Measurements from ENCODE around the gene POLR1B.
"Not testable (repeated sequence)": the region's sequence is repeated elsewhere in the genome, so short reads cannot be mapped to it uniquely, and the experiment has no call there.

POLR1B gene

DNA sequence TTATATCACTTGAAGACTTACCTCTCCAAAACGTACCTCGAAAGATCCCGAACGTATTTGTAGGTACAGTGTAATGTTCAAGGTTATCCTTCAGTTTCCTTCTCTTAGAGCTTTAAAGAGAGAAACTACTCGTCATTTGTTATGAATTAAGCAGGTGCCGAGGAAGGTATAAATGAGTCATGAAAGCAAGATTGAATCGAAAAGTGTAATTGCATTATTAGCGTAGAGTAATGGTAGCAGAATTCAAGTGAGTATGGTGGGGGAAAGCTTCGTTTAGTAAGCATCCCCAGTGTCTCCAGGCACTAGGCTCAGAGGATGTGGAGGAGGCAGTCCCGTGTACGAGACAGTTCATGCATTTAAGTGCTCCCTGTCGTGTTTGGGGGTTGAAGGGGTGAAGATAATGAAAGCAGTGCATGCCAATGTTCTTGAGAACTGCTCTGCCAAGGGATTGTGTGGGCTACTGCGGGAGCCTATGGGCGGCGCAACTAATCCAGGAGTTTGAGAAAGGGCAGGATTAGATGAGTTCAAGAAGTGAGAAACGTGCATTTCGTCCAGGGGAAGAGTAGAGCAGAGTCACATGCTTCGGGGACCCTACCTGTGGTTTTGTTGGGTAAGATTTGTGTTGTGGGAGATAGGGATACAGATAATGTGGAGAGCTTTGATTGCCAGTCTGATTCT lies 858 bp downstream of the POLR1B start:
- no peak for DNase-seq

DNA sequence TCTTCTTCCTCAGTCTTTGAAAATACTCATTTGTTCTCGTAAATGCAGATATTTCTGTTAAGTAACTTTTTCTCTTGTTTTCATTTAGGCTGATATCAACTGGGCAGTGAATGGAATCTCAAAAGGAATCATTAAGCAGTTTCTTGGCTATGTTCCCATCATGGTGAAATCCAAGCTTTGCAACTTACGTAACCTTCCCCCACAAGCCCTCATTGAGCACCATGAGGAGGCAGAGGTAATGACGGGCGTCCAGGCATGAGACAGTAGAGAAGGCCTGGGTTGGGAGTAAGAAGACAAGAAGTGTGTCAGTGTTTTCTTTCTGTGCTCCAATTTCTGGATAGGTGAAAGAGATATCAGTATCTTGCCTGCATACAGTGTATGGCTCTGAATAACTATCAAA lies 5.1 kb downstream of the POLR1B start:
- no peak for DNase-seq

DNA sequence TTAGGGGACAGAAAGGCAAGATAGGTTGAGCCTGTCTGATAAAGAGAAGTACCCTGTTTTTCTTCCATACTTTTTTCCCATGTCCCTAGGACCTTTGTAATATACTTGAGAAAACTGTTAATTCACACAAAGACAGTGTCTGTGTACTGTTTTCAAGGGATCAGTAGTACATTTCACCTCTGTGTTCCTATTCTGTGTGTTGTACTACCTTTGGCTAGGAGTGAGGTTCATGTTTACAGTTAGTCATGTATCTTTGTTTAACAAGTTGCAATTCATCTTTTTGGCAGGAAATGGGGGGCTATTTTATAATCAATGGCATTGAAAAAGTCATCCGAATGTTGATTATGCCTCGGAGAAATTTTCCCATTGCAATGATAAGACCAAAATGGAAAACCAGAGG lies 6.7 kb downstream of the POLR1B start:
- no peak for DNase-seq

DNA sequence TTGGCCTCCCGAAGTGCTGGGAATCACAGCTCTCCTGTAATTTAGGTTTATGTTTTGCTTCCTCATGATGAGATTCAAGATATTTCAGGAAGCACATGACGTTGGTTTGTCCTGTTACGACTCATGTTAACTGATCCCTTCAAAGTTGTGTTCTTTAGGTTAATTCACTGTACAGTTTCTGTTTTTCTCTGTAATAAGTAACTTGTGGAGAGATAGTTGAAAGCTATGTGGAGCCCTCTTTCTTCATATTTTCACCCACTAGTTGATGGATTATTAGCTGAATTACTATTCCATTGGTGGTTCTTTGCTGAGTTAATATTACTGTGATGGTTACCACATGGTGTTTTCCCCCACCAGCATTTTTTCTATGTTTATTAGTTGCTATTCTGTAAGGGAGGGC lies 23.8 kb downstream of the POLR1B start:
- DNase-seq, result no peak

DNA sequence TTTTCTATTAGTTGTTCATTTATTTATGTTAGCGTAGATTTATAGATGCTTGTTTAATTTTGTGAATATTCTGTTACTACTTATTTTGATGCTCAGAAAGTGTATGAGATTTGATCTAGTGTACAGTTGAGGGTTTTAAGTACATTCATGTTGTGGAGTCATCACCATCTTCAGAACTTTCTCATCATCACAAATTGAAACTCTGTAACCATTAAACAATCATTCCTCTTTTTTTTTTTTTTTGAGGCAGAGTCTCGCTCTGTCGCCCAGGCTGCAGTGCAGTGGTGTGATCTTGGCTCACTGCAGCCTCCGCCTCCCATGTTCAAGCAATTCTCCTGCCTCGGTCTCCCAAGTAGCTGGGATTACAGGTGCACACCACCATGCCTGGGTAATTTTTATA lies 24.2 kb downstream of the POLR1B start:
- DNase-seq, result not testable (repeated sequence)

DNA sequence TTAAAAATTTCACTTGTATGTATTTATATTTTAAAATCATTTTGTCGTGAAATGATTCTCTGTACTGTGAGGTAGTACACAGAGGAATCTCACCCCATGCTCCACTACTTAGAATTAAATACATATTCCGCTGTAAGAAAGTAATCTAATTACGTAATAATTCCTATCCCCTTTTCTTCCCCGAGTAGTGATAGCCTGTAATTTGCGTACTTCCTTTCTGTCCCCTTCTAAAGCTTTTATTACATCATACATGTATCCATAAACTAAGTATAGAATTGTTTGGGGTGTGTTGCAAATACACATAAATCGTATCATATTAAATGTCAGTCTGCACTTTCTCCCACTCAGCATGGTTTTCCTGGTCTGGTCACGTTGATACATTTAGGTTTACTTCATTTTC lies 29.7 kb downstream of the POLR1B start:
- DNase-seq, result no peak

DNA sequence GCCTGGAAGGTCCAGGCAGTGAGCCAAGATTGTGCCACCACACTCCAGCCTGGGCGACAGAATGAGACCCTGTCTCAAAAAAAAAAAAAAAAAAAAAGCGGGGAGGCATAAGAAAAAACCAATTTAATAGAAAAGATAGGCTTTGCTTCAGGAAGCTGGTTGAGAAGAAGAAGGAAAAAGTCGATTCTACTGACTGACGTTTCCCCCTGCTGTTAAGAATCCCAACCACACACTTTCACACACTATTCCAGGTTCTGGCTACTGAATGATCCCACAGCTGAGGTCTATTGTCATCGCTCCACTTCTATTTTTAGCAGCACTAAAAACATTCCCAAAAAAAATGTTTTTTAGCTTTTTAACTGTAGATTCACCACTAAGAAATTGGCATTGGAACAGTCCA lies 35.5 kb downstream of the POLR1B start:
- no peak for DNase-seq

DNA sequence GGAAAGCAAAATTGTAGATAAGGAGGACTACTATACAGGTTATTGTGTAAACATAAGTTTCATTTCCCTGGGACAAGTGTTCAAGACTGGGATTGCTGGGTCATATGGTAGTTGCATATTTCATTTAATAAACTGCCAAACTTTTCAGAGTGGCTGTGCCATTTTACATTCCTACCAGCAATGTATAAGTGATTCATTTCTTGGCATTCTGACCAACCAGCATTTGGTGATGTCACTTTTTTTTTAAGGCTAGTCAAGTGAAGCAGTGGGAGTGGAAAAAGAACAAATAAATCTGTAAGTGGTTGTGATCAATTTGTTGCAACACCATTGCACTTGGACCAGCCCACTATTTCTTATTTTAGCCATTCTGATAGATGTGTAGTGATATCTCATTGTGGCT lies 37.0 kb downstream of the POLR1B start:
- DNase-seq, result no peak

DNA sequence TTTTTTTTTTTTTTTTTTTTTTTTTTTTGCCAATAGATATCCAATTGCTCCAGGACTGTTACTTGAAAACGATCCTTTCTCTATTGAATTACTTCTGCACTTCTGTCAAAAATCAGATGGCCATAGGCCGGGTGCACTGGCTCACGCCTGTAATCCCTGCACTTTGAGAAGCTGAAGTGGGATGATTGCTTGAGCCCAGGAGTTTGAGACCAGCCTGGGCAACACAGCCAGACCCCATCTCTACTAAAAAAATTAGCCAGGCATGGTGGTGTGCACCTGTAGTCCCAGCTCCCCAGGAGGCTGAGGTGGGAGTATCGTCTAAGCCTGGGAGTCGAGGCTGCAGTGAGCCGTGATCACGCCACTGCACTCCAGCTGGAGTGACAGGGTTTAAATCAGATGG lies 37.8 kb downstream of the POLR1B start:
- DNase-seq, result no peak

DNA sequence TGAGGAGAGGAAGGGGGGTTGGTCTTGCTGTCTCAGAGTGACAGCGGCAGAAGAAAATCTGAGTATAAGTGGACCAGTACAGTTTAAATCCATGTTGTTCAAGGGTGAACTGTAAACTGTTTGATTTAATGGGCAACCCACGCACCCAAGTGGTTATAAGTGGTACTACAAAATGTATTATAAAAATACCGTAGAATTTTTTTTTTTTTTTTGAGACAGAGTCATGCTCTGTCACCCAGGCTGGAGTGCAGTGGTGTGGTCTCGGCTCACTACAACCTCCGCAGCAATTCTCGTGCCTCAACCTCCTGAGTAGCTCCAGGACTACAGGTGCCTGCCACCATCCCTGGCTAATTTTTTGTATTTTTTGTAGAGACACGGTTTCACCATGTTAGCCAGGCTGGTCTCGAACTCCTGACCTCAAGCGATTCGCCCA lies 40.1 kb downstream of the POLR1B start:
- DNase-seq, result no peak

DNA sequence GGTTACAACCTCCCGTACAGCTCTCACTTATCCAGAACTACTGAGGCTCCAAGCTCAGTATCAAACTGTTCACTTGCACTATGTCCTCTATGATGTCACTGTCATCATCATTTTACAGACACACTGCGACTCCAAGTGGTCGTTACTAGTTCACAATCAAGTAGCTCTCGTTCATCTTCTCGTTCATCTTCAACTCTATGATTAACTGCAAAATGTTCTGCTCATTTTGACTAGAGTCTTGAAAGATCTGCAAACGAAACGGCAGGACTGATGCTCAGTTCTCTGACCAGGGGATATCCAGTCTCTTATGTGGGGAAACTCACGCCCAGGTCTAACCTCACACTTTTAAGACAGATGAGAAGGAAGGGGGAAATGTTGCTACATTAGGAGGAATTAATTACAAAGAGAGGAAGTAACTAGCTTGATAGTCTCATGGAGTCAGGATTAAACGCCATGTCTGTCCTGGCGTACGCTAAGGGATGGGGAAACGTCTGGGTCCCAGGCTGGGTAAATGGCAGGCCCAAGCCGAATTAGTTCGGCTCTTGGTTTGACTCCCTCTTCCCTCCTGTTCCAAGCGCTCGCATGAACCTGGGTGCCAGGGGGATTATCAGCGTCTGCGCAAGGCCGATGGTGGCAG lies 41.4 kb downstream of the POLR1B start:
- no peak for DNase-seq

DNA sequence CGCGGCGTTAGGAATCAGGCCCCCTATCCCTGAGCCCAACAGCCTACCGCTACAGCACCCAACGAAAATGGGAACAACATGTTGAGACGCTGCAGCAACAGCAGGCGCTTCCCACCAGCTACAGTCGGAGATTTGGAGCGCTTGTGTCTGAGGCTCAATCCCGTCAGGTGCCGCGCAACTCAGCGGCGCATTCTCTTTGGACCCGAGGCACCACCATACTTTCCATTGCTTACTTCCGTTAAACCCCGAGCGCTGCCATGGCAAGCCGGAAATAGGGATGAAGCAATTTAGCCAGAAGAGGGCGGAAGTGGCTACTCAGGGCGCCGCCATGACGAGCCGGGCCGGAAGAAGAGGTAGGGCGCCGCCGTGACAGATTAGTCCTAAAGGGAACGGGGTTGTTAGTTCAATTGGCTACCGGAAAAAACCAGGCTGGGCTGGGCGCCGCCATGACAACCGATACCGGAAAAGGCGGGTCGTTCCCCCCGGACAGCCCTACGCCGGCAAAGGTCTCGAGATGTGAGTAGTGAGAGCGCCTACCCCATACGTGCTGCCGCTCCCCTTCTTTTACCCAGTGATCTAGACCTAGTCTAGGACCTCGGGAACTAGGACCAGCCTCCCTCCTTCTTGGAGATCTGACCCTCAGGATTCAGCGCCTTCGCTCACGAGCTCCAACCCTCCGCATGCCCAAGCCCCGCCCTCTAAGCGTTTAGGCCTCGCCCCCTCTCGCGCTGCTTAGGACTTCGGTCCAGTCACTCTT lies 42.0 kb downstream of the POLR1B start, which contains the start of gene CHCHD5:
TSS of gene CHCHD5 (plus strand) at position 476 of the 757 bp plus-strand sequence. CDS start at position 515, 39 bp downstream.
- peak; percentile 47 for DNase-seq

DNA sequence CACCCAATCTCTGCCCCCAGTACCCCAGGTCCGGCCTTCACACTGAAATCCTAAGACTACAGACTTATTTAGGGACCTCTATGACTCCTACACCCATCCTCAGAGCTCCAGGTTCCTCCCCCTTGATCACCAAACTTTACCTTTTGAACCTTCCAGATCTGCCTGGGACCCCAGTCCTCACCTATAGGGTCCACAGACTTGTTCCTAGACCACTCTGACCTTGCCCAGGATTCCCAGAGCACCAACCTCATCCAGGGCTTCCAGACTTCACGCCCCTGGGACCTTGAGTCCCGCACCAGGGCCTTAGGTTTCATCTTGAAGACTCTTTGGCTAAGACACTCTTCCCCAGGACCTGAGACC lies 42.6 kb downstream of the POLR1B start:
- DNase-seq, result no peak

DNA sequence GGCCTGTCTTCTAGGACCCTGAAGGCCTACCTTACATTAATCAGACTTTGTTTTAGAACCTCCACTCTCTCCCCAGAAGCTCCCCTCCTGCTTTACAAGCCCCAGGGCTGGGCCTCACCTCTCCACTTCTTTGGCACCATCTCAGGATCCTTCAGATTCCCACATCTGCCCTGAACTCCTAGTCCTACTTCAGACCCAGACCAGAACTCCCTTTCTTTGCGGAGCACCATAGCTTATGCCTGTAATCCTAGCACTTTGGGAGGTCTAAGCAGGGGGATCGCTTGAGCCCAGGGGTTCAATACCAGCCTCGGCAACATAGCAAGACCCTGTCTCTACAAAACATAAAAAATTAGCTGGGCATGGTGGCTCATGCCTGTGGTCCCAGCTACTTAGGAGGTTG lies 43.1 kb downstream of the POLR1B start:
- no peak for DNase-seq

DNA sequence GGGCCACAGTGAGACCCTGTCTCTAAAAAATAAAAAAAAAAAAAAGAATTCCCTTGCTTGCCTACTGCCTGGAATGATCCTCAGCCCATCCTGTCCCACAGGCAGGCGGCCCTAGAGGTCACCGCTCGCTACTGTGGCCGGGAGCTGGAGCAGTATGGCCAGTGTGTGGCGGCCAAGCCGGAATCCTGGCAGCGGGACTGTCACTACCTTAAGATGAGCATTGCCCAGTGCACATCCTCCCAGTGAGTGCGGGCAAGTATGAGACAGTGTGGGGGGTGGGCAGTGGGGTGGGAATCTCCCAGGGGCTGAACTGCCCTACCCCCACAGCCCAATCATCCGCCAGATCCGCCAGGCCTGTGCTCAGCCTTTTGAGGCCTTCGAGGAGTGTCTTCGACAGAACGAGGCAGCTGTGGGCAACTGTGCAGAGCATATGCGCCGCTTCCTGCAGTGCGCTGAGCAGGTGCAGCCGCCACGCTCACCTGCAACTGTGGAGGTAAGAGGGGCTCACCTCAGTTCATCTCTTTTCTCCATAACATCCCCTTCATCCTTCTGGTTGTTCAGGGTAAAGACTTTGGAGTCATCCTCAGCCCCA lies 43.7 kb downstream of the POLR1B start:
- no peak for DNase-seq

DNA sequence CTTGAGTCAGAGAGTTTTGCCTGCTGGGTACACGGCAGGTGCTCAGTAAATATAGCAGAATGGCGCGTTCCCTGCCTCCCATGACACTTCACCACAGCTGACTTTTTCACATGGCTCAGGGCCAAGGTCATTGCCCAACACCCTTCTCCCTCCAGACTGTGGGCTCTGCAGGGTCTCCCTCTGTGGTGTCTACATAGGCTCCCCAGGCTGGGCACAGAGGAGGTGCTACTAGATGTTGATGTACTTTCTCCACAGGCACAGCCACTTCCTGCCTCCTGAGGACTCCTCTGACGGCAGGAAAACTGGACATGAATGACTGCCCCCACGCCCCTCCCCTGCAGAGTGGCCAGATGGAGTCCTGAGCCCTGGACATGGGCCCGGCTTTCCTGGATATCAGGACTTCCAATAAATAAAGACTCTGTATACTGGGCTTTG lies 46.4 kb downstream of the POLR1B start:
- no peak for DNase-seq

DNA sequence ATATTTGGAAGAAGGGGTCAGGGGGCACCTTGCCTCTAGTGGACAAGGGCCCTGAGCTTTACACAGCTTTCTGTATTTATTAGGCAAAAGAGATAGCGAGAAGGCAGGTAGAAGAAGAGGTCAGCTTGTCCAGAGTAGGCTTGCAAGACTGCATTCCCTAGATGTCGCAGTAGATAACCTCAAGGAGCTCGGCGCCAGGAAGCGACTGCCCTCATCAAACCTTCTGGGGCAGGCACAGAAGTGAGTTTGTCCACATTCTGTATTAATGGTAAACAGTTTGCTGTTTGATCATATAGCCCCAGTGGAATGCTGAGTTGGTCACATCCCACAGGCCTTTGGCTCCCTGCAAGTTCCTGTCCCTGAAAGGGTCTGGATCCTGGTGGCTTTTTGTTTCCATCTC lies 49.1 kb downstream of the POLR1B start:
- no peak for DNase-seq

DNA sequence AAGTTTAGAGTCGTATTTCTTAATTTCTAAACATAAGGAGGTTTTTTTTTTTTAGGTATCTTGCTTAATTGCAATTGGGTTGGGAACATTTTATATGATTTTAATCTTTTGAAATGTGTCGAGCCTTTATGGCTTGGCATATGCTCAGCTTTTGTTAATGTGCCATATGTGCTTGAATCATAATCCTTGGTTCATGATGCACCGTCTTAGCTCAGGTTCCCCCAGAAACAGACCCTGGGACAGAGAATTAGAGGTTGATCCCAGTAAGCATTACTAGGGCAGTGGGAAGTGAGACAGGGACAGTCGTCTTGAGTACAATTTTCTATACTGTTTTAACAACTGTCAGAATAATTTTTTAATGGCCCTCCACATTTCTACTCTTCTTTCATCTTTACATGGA lies 51.5 kb downstream of the POLR1B start:
- no peak for DNase-seq

DNA sequence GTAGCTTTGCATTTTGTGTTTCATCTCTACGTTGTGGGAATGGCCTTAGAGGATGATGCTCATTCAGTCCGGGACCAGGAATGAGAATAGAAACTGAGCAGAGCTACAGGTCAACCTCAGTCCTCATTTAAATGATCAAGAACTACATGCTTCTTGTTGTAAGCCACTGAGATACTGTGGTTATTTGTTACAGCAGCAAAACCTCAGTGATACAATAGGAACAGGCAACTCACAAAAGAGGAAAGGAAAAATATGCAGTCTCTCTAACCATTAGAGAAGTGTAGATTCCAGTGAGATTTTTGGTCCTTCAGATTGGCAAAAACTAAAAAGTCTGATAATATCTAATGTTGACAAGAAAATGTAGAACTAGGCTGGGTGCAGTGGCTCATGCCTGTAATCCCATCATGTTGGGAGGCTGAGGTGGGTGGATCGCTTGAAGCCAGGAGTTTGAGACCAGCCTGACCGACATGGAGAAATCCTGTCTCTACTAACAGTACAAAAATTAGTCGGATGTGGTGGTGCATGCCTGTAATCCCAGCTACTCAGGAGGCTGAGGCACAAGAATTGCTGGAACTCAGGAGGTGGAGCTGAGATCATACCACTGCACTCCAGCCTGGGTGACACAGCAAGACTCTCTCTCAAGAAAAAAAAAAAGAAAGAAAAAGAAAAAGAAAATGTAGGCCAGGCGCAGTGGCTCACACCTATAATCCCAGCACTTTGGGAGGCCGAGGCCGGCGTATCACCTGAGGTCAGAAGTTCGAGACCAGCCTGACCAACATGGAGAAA lies 55.5 kb downstream of the POLR1B start:
- DNase-seq, result no peak

DNA sequence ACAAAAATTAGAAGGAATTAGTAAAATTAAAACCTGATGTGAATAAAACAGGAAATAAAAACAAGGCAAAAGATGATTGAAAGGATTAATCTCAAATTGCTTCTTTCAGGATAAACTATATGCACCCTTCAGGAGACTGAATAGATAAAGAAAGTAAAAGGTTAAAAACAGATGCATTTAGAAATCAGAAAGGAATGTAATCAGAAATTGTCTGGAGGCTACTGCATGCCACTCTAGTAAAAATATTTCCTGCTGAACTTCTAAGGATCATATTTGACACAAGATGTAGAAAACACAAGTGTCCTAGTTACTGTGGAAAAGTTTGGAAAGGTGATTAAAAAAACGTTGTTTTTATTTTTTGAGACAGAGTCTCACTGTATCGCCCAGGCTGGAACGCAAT lies 58.4 kb downstream of the POLR1B start:
- DNase-seq, result no peak

DNA sequence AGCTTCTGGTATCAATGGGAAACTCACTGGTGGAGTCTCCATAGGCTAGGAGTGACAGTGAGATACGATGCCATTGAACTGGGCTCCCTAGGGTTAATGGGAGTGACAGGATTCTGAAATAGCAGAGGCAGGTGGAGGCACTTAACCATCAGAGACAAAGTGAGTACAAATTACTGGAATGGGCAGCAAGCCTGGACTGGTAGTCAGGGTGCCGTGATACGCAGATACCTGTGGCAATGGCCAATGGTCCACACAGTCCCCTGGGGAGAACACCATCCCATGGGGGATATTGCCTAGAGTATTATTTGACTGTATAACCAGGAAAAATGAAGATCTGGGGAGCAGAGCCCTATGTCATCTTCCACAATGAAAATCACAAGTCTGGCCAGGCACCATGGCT lies 59.5 kb downstream of the POLR1B start:
- no peak for DNase-seq

DNA sequence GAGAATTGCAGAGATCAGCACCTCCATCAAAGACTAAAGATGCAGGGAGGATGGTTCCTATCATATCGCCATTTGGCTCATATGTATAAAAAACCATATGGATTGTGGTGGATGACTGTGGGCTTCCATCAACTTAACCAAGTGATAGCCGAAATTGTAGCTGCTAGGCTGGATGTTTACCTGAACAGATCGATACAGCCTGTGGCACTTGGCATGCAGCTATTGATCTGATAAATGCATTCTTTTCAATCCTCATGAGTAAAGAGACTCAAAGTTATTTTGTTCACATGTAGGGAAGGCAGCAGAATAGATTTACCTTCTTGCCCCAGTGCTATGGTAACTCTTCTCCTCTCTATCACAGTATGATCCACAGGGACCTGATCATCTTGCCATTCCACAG lies 60.7 kb downstream of the POLR1B start:
- no peak for DNase-seq

DNA sequence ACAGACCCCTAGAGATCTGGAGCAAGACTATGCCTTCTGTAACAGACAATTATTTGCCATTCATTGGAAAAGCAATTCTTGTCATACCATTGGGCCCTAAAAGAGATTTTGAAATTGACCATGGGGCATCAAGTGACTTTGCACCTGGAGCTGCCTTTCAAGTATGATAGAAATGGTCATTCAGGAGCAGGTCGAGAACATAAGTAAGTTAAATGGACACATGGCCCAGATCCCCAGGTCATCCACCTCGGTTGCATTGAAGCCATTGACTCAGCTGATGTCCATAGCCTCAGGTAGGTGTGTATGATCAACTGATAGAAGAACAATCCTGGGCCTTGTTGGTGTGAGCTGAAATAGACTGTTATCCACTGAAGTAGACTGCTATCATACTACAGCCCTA lies 61.5 kb downstream of the POLR1B start:
- no peak for DNase-seq
